Pons (tissue), 1 donor: ENCODE measurements around the gene FLT4.

Source experiments
- DNase-seq: peaks from one replicate; pipeline ENCODE4 v3.0.0-alpha.2; 2016; ENCODE audit warnings: low spot score

FLT4 gene

GRCh38 chr5:180642181-180642775, 7.1 kb downstream of the FLT4 start:
- DNase-seq, result no peak

- DNase-seq, result no peak
These were observed 7.9 kb downstream of the FLT4 start for GRCh38 chr5:180641566-180641900.

- no peak for DNase-seq
These were observed 8.4 kb downstream of the FLT4 start for GRCh38 chr5:180640861-180641565.

DNA sequence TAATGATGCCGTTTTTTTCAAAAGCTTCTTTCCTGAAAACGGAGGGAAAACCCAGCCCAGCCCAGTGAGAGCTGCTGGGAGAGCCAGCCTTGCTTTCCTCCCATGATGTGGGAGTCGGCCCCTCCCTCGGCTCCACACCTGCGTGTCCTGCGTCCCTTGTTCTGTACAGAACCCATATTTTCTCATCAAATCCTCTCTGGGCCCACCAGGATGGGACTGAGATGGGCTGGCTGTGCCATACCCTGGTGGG, 8.9 kb downstream of the FLT4 start:
- no peak for DNase-seq

DNA sequence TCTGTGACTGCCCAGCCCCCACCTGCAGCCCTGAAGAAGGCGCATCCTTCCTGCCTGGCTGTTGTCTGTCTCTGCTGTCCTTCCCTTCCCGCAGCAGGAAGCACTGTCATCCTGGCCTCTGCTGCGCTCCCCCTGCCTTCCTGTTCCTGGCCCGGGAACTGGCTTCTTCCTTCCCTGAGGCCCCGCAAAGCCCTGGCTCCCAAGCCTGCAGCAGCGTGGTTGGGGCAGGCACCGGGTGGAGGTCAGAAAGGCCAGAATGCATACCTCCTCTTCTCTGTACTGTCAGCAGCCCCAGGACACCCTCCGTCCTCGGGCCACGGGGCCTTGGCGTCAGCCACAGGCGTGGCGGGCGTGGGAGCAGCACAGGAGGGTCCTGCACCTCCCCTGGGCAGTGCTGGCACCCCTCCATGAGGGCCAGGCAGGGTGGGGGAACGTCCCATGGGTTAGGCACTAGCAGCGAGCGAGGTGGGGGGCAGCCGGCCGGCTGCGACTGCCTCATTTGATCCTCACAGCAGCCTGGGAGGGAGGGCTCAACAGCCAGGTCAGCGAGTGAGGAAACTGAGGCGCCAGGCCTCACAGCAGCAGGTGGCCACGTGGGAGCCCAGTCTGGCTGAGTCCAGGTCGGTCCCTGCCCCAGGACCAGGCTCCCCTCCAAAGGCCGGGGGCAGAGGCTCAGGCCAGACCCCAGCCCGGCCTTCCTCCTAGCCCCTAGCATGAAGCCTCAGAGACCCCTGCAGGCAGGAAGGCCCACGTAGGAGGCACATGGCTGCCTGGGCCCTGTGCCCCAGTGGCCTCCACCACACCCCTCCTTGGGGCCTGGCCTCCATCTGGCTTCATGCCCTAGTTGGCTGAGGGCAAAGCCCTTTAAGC, 9.4 kb downstream of the FLT4 start:
- no peak for DNase-seq

- no peak for DNase-seq
These were observed 10.1 kb downstream of the FLT4 start for GRCh38 chr5:180639287-180639686.

DNA sequence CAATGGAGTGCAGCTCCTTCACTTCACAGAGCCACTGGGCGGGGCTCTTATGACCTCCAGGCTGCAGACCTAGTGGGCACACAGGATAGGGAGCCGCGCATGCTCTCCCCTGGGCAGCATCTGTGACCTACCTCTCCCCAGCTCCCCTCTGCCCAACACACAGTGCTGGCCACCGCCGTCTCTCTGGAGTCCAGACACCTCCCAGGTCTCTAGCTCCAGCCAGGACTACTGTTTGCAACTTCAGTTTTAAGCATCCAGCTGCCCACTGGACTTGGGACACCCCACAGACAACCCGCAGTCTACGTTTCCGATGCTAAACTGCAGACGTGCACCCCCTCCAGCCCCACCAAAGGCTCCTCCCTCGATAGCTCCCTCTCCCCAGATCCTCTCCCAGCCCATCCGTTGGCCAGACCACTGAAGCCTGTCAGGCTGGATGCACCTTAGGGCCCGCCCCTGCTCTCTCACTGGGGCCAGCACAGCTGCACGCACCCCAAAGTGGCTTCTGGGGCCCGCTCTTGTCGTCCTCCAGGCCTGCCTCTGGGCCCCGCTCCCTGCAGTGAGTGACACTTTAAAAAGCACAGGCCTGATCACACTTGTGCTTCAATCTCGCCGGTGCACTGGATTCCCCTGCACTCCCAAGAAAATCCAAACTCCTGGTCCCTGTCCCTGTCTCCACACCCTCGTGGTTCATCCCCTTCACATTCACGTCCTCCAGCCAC, 11.3 kb downstream of the FLT4 start:
- DNase-seq, result no peak

DNA sequence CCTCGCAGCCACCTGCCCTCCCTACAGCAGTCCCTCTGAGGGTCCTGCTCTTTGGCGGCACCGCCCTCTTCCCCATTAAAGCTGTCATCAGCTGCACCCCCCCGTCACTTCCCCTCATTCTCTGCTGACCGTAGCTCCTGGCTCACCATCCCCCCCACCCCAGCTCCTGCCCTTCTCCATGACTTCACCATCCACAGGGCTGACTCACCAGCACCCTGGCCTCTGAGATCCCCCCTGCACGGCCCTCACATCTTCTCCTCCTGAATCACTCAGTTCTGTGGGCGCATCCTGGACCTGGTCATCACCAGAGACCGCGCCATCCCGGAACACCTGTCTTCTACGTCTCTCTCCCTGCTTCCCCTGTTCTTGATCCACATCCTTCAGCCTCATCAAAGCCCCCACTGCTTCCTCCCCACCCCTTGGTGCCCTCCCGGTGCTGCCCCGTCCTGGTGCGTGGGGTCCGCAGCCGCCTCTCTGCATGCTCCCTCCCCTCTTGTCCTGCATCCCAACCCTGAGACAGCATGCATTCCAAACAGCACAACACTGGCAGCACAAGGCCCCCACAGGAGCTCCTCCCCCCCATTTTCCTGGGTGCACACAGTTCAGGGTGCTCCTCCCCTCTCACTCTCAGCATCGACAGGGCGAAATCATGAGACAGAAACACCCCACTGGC, 12.9 kb downstream of the FLT4 start:
- DNase-seq, result no peak

DNA sequence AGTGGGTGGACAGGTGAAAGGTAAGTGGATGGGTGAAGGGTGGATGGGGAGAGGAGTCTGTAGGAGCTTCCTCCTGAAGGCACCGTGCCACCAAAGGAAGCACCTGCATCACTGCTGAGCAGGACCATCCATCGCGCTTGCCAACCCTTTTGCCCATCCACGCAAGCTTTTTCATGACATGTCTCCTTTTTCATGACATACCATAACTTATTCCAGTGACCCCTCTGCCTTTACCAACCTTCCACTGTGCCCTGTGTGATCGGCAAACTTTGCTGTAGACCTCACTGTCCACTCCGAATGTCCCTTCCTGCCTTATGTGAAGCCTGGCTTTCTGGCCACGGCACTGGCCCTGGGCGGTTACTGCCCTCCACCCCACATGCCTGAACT, 13.4 kb downstream of the FLT4 start:
- DNase-seq, result no peak

- no peak for DNase-seq
These were observed 15.9 kb downstream of the FLT4 start for GRCh38 chr5:180633283-180634177.

GRCh38 chr5:180632768-180633167, 16.6 kb downstream of the FLT4 start:
- no peak for DNase-seq

DNA sequence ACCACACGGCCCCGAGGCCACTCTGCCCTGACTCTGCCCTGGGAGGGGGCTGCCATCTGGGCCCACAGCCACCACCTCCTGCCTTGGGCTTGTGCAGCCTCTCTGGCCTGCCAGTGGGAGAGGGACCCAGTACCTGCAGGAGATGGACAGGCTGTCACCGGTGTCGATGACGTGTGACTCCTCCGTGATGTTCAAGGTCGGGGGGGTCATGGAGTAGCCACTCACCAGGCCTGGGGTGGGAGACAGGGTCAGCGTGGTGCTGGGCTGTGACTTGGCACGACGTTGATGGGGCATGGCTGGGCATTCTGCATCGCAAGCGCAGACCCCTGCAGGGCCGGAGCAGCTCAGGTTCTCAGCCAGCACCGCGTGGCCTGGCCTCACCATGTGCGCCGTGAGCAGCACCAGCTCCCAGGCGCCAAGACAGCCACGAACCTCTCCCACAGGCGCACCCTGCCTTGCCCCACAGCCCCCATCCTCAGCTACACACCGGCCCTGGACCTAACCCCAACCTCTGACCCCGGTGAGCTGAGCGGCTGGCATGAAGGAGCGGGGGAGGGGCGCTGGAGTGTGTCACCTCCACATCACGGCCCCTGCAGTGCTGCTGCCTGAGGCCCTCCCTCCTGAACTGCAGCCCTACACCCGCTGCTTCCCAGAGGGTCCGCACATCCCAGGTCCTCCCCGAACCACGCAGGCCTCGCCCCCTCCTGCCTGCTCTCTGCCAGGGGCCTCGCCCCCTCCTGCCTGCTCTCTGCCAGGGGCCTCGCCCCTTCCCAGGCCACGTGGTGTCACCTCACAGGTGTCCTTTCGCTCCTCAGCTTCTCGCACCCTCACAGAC, 17.6 kb downstream of the FLT4 start:
- no peak for DNase-seq

DNA sequence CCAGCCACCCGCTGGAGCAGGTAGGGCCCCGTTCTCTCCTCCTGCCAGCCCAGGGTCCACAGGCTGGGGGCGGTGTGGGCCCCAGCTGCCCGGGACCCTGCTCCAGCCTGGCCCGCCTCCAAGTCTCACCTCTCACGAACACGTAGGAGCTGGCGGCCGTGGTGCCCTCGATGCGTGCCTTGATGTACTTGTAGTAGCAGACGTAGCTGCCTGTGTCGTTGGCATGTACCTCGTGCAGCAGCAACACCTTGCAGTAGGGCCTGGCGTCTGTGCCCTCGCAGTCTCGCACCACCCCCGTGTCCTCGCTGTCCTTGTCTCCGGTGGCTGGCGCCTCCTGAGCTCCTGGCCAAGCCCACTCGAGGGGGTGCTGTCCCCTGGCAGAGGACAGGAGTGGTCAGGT, 19.0 kb downstream of the FLT4 start:
- no peak for DNase-seq

DNA sequence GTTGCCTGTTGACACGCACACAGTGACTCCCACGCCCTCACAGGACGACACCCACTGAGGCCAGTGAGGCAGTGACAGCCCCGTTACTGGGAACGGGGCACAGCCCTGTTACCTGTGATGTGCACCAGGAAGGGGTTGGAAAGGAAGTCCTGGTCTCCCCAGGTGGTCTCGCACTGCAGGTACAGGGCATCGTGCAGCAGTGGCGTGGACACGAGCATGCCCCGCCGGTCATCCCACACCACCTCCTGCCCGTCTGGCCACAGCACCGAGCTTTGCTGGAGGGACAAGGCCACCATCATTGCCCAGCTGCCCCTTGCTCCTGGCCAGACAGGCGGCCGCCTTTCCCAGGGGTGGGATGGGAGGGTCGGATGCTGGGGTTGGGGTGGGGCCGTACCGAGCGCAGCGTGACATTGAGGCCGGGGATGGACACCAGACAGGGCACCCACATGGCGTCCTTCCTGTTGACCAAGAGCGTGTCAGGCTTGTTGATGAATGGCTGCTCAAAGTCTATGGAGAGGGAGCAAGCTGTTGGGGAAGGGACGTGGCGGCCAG, 19.5 kb downstream of the FLT4 start:
- no peak for DNase-seq

DNA sequence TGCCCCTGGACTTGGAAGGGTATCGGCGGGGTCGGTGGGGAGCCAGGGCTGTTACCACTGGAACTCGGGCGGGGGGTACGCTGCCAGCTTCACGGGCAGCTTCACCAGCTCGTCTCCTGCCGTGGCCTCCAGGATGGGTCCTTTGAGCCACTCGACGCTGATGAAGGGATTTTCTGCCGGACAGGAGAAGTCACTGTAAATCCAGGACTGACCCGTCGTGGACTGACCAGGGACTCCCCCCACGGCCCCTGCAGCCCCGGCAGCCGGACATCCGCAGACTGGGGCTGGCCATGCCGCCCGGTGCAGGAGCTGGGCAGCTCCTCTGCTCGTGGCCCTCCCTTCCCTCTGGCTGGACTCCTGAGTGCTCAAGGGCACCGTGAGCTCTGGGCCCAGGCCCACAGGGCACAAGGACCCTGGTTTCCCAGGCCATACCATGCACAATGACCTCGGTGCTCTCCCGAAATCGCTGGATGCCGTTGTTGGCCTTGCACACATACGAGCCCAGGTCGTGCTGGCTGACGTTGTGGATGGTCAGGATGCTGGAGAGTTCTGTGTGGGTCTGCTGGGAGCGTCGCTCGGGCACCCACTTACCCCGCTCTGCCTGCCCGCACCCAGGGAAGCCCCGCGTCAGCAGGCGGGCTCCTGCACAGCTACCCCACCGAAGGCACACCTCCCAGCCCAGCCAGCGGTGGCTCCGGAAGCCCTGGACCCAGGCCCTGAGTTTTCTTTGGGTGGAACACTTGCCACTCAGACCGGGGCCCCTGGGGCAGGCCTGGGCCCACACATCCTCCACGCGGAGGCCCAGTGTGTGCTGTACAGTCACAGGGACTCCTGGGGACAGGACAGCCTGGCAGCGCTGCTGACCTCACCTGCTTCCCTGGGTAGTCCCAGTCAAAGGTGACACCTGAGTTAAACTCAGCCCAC, 20.3 kb downstream of the FLT4 start:
- DNase-seq, result no peak

GRCh38 chr5:180628211-180628610, 21.2 kb downstream of the FLT4 start:
- no peak for DNase-seq

GRCh38 chr5:180627386-180628120, 21.8 kb downstream of the FLT4 start:
- DNase-seq, result no peak

GRCh38 chr5:180626661-180627385, 22.6 kb downstream of the FLT4 start:
- no peak for DNase-seq
